H1 (cell line): ENCODE results near the gene TRNAU1AP. TPM values are rescaled to one million over a fixed set of nuclear protein-coding genes. Genes with fewer than 3 reads are reported as not detected.

Experiments used
- CTCF ChIA-PET: fragments of 300-600 bp; sonication (Branson Sonifier 250); formaldehyde crosslinking; loops from one replicate; lab custom pipeline; 2021; ENCODE audit not compliant: partially characterized antibody; lab: Charles Lee
- POLR2A ChIA-PET: fragments of 300-600 bp; sonication (Branson Sonifier 250); formaldehyde crosslinking; loops from one replicate; lab custom pipeline; 2021; ENCODE audit warnings: inconsistent platforms; ENCODE audit not compliant: partially characterized antibody; lab: Charles Lee
- DNase-seq, 2 experiments: peaks; one replicate each; pipeline versions ENCODE4 v3.0.0 to v3.0.0-alpha.2; 2010 to 2022; ENCODE audit warnings: low spot score in 2 of 2, low read depth in 1 of 2, mixed read lengths in 1 of 2
- FAIRE-seq: peaks from 2 replicates; lab custom pipeline; 2011; peaks lifted over from hg19 to GRCh38; lab: Jason Lieb, UNC
- H2AFZ ChIP-seq: 2 replicates; pipeline ENCODE4 v1.8.1; 2012; ENCODE audit warnings: low read length, inconsistent platforms
- H2AK5ac ChIP-seq: 2 replicates; pipeline ENCODE4 v1.6.1; 2013; ENCODE audit warnings: low read depth, low read length
- H2BK120ac ChIP-seq: replicated peaks from 2 replicates; pipeline ENCODE3; 2013; ENCODE audit warnings: low read depth, low read length, inconsistent platforms
- H2BK12ac ChIP-seq: 2 replicates; pipeline ENCODE4 v1.6.1; 2013; ENCODE audit warnings: low read depth, low read length
- H2BK15ac ChIP-seq: 2 replicates; pipeline ENCODE4 v1.6.1; 2013; ENCODE audit warnings: low read length
- H2BK20ac ChIP-seq: 2 replicates; pipeline ENCODE4 v1.6.1; 2013; ENCODE audit warnings: low read length
- H2BK5ac ChIP-seq: 2 replicates; pipeline ENCODE4 v1.6.1; 2013; ENCODE audit warnings: low read depth, low read length
- H3K14ac ChIP-seq: 2 replicates; pipeline ENCODE4 v1.6.1; 2013; ENCODE audit warnings: inconsistent platforms; ENCODE audit not compliant: insufficient read length
- H3K18ac ChIP-seq: 2 replicates; pipeline ENCODE4 v1.6.1; 2013; ENCODE audit warnings: low read length; ENCODE audit errors: extremely low read depth
- H3K23ac ChIP-seq: 2 replicates; pipeline ENCODE4 v1.6.1; 2013; ENCODE audit warnings: inconsistent platforms; ENCODE audit not compliant: insufficient read length
- H3K23me2 ChIP-seq: 2 replicates; pipeline ENCODE4 v1.6.1; 2013; ENCODE audit warnings: low read depth, low read length
- H3K27ac ChIP-seq: 2 replicates; pipeline ENCODE4 v1.6.1; 2011; ENCODE audit warnings: low read depth, low read length, inconsistent platforms
- H3K27me3 ChIP-seq, 4 experiments: replicated peaks in 1 of 4; 1 replicate in 1 of 4; 2 replicates in 3 of 4; pipeline versions ENCODE4 v1.6.1 to v1.8.1; 2011 to 2013; ENCODE audit warnings: low read length in 3 of 4, mild to moderate bottlenecking in 3 of 4, inconsistent platforms in 2 of 4, mixed read lengths in 2 of 4, moderate library complexity in 1 of 4; ENCODE audit not compliant: control insufficient read depth in 3 of 4, insufficient read depth in 3 of 4; ENCODE audit errors: extremely low read depth in 1 of 4
- H3K36me3 ChIP-seq, 4 experiments: 2 replicates each; pipeline versions ENCODE4 v1.6.1 to v1.8.1; 2011 to 2013; ENCODE audit warnings: mild to moderate bottlenecking in 4 of 4, low read length in 3 of 4, moderate library complexity in 2 of 4, control low read depth in 1 of 4, inconsistent platforms in 1 of 4; ENCODE audit not compliant: insufficient read depth in 4 of 4, control insufficient read depth in 2 of 4
- H3K4ac ChIP-seq: replicated peaks from 2 replicates; pipeline ENCODE3; 2013; ENCODE audit warnings: low read length, low read depth, mixed read lengths, inconsistent platforms; ENCODE audit not compliant: insufficient read length
- H3K4me1 ChIP-seq, 4 experiments: replicated peaks in 1 of 4; 1 replicate in 1 of 4; 2 replicates in 3 of 4; pipeline versions ENCODE4 v1.6.1 to v1.8.1; 2011 to 2013; ENCODE audit warnings: low read length in 3 of 4, inconsistent platforms in 2 of 4, mixed read lengths in 1 of 4; ENCODE audit not compliant: insufficient read depth in 4 of 4, control insufficient read depth in 3 of 4
- H3K4me2 ChIP-seq, 2 experiments: 2 replicates each; pipeline versions ENCODE4 v1.6.1 to v1.8.1; 2011 to 2013; ENCODE audit warnings: low read depth in 2 of 2, low read length in 2 of 2, control low read depth in 1 of 2, inconsistent platforms in 1 of 2, mild to moderate bottlenecking in 1 of 2; ENCODE audit not compliant: insufficient read depth in 1 of 2
- H3K4me3 ChIP-seq, 4 experiments: fragments of 200-600, 300-600 bp in 1 of 4; sonication (generic), shearing (Covaris generic), sonication (Bioruptor Twin) in 1 of 4; 2 replicates each; pipeline versions ENCODE4 v1.5.1 to v1.8.1; 2011 to 2016; ENCODE audit warnings: low read length in 4 of 4, low read depth in 3 of 4, control low read depth in 2 of 4, inconsistent platforms in 2 of 4, mild to moderate bottlenecking in 2 of 4, mixed read lengths in 1 of 4, moderate library complexity in 1 of 4; ENCODE audit not compliant: insufficient read depth in 2 of 4; ENCODE audit errors: extremely low read depth in 1 of 4
- H3K56ac ChIP-seq: replicated peaks from 2 replicates; pipeline ENCODE3; 2013; ENCODE audit warnings: low read depth, mild to moderate bottlenecking, mixed read lengths, low read length, inconsistent platforms; ENCODE audit not compliant: insufficient read length
- H3K79me1 ChIP-seq: 2 replicates; pipeline ENCODE4 v1.6.1; 2013; ENCODE audit warnings: low read depth, low read length, control low read depth
- H3K79me2 ChIP-seq, 2 experiments: 2 replicates each; pipeline versions ENCODE4 v1.6.1 to v1.8.1; 2012 to 2013; ENCODE audit warnings: low read length in 2 of 2, mild to moderate bottlenecking in 2 of 2, inconsistent platforms in 1 of 2; ENCODE audit not compliant: insufficient read depth in 2 of 2, control insufficient read depth in 1 of 2
- H3K9ac ChIP-seq, 4 experiments: replicated peaks in 1 of 4; 1 replicate in 1 of 4; 2 replicates in 3 of 4; pipeline versions ENCODE4 v1.6.1 to v1.8.1; 2011 to 2013; ENCODE audit warnings: low read depth in 3 of 4, low read length in 3 of 4, control low read depth in 2 of 4, mild to moderate bottlenecking in 2 of 4, moderate library complexity in 2 of 4, inconsistent platforms in 1 of 4; ENCODE audit errors: extremely low read depth in 1 of 4
- H3K9me3 ChIP-seq, 2 experiments: 2 replicates each; pipeline versions ENCODE4 v1.6.1 to v1.8.1; 2012 to 2013; ENCODE audit warnings: mild to moderate bottlenecking in 2 of 2, moderate library complexity in 2 of 2, control low read depth in 1 of 2, inconsistent platforms in 1 of 2, low read depth in 1 of 2, low read length in 1 of 2, mixed read lengths in 1 of 2; ENCODE audit not compliant: insufficient read depth in 2 of 2
- H4K20me1 ChIP-seq, 2 experiments: replicated peaks in 1 of 2; 2 replicates each; pipeline versions ENCODE3 to v1.8.1; 2011 to 2013; ENCODE audit warnings: inconsistent platforms in 2 of 2, low read length in 2 of 2, mild to moderate bottlenecking in 1 of 2; ENCODE audit not compliant: insufficient read depth in 2 of 2, control insufficient read depth in 1 of 2
- H4K5ac ChIP-seq: 2 replicates; pipeline ENCODE4 v1.6.1; 2013; ENCODE audit warnings: low read length, low read depth, mixed read lengths, inconsistent platforms; ENCODE audit not compliant: insufficient read length
- H4K8ac ChIP-seq: 2 replicates; pipeline ENCODE4 v1.8.0; 2013; ENCODE audit warnings: mild to moderate bottlenecking, moderate library complexity, low read length, inconsistent platforms; ENCODE audit not compliant: insufficient read depth; ENCODE audit errors: extremely low read depth
- H4K91ac ChIP-seq: replicated peaks from 2 replicates; pipeline ENCODE3; 2013; ENCODE audit warnings: low read length, mixed read lengths, inconsistent platforms; ENCODE audit not compliant: insufficient read length
- CHD2 ChIP-seq: IDR thresholded peaks from 2 replicates; pipeline ENCODE4 v1.6.1; 2012; ENCODE audit warnings: low read length, improper control_type of control experiment
- E2F6 ChIP-seq: IDR thresholded peaks from 2 replicates; pipeline ENCODE4 v1.6.1; 2012; ENCODE audit warnings: inconsistent platforms
- GABPA ChIP-seq: IDR thresholded peaks from 2 replicates; pipeline ENCODE4 v1.6.1; 2011; ENCODE audit warnings: mild to moderate bottlenecking, low read length, moderate library complexity, borderline replicate concordance; ENCODE audit not compliant: insufficient read depth
- KDM5A ChIP-seq: fragments of 200-600 bp; IDR thresholded peaks from 2 replicates; pipeline ENCODE4 v1.7.1; 2012; ENCODE audit warnings: mild to moderate bottlenecking, low read length, inconsistent platforms, mixed read lengths
- NRF1 ChIP-seq: IDR thresholded peaks from 2 replicates; pipeline ENCODE4 v1.6.1; 2011; ENCODE audit warnings: mild to moderate bottlenecking, low read depth, low read length, improper control_type of control experiment
- POLR2A ChIP-seq, 2 experiments: IDR thresholded peaks; 1 replicate in 1 of 2; 2 replicates in 1 of 2; pipeline ENCODE4 v1.6.1; 2011; ENCODE audit warnings: low read depth in 2 of 2, low read length in 2 of 2, mild to moderate bottlenecking in 2 of 2; ENCODE audit errors: control extremely low read depth in 1 of 2
- POLR2AphosphoS5 ChIP-seq: IDR thresholded peaks from 2 replicates; pipeline ENCODE4 v1.6.1; 2011; ENCODE audit warnings: low read depth, low read length
- RFX5 ChIP-seq: IDR thresholded peaks from 2 replicates; pipeline ENCODE4 v1.6.1; 2011; ENCODE audit warnings: low read depth, low read length, improper control_type of control experiment, borderline replicate concordance
- SIN3A ChIP-seq, 2 experiments: IDR thresholded peaks in 1 of 2; conservative IDR thresholded peaks in 1 of 2; 2 replicates each; pipeline ENCODE4 v1.6.1; 2011 to 2012; ENCODE audit warnings: low read length in 2 of 2, improper control_type of control experiment in 1 of 2, low read depth in 1 of 2, mild to moderate bottlenecking in 1 of 2
- WGBS, 2 experiments: shearing (Covaris generic) in 1 of 2; methylation state at CpG; one replicate each; pipeline versions ENCODE4 v1.1.6 to v1.1.7; 2013 to 2015; ENCODE audit warnings: low lambda C conversion rate in 2 of 2, mixed read lengths in 2 of 2, inconsistent platforms in 1 of 2, low coverage in 1 of 2, missing lambda C conversion rate in 1 of 2; ENCODE audit not compliant: insufficient replicate concordance in 2 of 2, insufficient coverage in 1 of 2, insufficient read length in 1 of 2; ENCODE audit errors: extremely low coverage in 1 of 2, missing lambda C conversion rate in 1 of 2; 5-methylcytosine and 5-hydroxymethylcytosine counted together
- polyA plus RNA-seq, 7 experiments: library from polyadenylated mRNA; depleted of rRNA in 3 of 7; stranded (reverse) in 5 of 7; unstranded in 2 of 7; fragments of >200 nt in 5 of 7; fragments of 200-250 nt in 2 of 7; gene quantifications; 1 replicate in 5 of 7; 2 replicates in 1 of 7; 4 replicates in 1 of 7; pipeline versions ENCODE4 v1.2.1 to v1.2.3, GENCODE V29; 2011 to 2013; ENCODE audit warnings: missing spikeins in 2 of 7, mixed read lengths in 2 of 7
- total RNA-seq: library from RNA; stranded (reverse); fragmentation: NEBNext Ultra II Directional; extraction: Animal tissue kit (Norgen Biotek cat#: 25700); gene quantifications from 2 replicates; pipeline ENCODE4 v1.2.1, GENCODE V29; 2021
- TF ChIP-seq, protein P1 (sequence below): IDR thresholded peaks from 2 replicates; pipeline ENCODE4 v1.6.1; 2011; ENCODE audit warnings: low read length, improper control_type of control experiment

The TRNAU1AP gene
- total and polyA plus RNA-seq, 2 of the 8 experiments (the other 6 are each of a cell fraction or from before 2014, with no cell fraction given), result 35.2 to 37.1 TPM

DNA sequence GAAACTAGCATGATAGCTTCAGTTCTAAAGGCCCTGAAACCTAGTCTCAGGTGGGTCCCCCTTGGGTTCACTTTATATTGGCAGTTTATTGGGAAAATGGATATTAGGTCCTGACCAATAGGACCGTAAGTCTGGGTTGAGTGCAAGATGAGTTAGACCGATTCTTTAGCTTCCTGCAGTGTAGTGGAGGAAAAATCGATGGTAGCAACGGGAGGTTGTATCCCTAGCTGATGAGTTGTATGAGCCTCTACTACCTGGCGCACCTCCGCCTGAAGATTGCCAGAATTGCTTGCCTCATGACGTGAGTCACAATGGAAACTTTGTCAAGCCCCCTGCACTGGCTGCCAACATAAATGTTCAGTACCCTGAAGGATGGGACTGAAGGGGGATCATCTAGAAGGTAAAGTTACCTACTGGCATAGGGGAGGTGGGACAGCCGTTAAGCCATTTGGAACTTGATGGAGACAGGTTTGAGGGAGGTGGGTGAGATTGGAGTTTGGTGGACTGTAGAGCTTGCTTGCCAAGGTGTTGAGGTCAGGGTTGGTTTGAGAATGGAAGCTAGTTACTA, 43.1 kb upstream of the TRNAU1AP start:
- Histone ChIP-seq H3K23ac (no peak overlapping the region), H3K27ac (peak overlapping the region; percentile 95), H3K9me3 (no peaks in the 10 kb centered on the region), H3K4me1 (peaks cover 5 to 17% (median 9%) of the 10 kb centered on the region in 4 experiments; a peak in 5 of 7 replicates), H3K4ac (no peak overlapping the region), H3K36me3 (peaks cover 41 to 73% (median 45%) of the 10 kb centered on the region in 4 experiments), H3K9ac (peak overlapping the region in 3 of 4 experiments; percentile 19 to 97 (median 30); a peak in 6 of 7 replicates), H3K79me2 (peaks cover 0 to 24% of the 10 kb centered on the region in 2 experiments; a peak in 2 of 4 replicates), H3K14ac (no peak overlapping the region), H2BK20ac (no peak overlapping the region), H4K8ac (peak overlapping the region; percentile 76; the same call in 1 of the 2 replicates), H2AFZ (no peak overlapping the region), H3K56ac (peak overlapping the region; percentile 82), H4K20me1 (peaks cover 7 to 8% of the 10 kb centered on the region in 2 experiments), H3K18ac (peak overlapping the region; percentile 64), H2BK120ac (peak overlapping the region; percentile 8), H2BK12ac (no peak overlapping the region), H2BK5ac (peak overlapping the region; percentile 95), H3K27me3 (no peaks in the 10 kb centered on the region), H3K4me3 (peak overlapping the region in 2 of 4 experiments; percentile 7 to 96; a peak in 2 of 8 replicates), H3K23me2 (peaks cover 10% of the 10 kb centered on the region), H4K91ac (peak overlapping the region; percentile 18), H2AK5ac (no peak overlapping the region), H3K4me2 (peak overlapping the region; percentile 92 to 94), H3K79me1 (no peaks in the 10 kb centered on the region), H4K5ac (peak overlapping the region; percentile 70), H2BK15ac (no peak overlapping the region)
- CTCF ChIA-PET, result interaction anchor here (0.5 to 1.8 kb wide), 5 partner anchors 11 to 368 kb away, joined by 3 to 5 read pairs (median 4); no protein-coding TSS in a partner anchor
- FAIRE-seq (no peak), DNase-seq (no peak)
- 93% methylated on average over 8 of the region's 8 CpGs; no CpG with 5 or more reads in 1 of the 2 experiments for WGBS, 2 experiments
- POLR2A ChIA-PET, result interaction anchor here (0.5 to 31.3 kb wide), 58 partner anchors 10 to 679 kb away, joined by 3 to 660 read pairs (median 5); partner anchors contain the start of genes ATP5IF1, EYA3, MED18 and PHACTR4
- TF ChIP-seq, protein P1, sequence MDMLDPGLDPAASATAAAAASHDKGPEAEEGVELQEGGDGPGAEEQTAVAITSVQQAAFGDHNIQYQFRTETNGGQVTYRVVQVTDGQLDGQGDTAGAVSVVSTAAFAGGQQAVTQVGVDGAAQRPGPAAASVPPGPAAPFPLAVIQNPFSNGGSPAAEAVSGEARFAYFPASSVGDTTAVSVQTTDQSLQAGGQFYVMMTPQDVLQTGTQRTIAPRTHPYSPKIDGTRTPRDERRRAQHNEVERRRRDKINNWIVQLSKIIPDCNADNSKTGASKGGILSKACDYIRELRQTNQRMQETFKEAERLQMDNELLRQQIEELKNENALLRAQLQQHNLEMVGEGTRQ, result peak; percentile 17; the same call in 1 of the 2 replicates
- TF ChIP-seq POLR2AphosphoS5 (peak; percentile 94; the same call in 1 of the 2 replicates), RFX5 (0 out of 2 replicates have a peak, but pooled peaks have one; percentile 15), NRF1 (peak; percentile 21; the same call in 1 of the 2 replicates), POLR2A (IDR thresholded peaks at IDR 0.05; ENCODE audit: control extremely low read depth in 1 of 2, low read depth in 2 of 2, low read length in 2 of 2) (no peak; a peak in 1 of 3 replicates), CHD2 (peak; percentile 9), GABPA (no peak), KDM5A (no peak), E2F6 (peak; percentile 13; the same call in 1 of the 2 replicates), SIN3A (conservative IDR thresholded peaks at IDR 0.05 in 1 of 2, IDR thresholded peaks at IDR 0.05 in 1 of 2; ENCODE audit: low read depth in 1 of 2, low read length in 2 of 2) (peak in 1 of 2 experiments; percentile 16; a peak in 1 of 4 replicates)
